ENCODE data around the gene RPN2.

Gene RPN2

GRCh38 chr20:37263686-37264085 lies 84.6 kb downstream of the RPN2 start:
- no peak for DNase-seq (ENCODE audit: low read depth in 1 of 2, low spot score in 1 of 2)

GRCh38 chr20:37265152-37265551 lies 86.0 kb downstream of the RPN2 start:
- DNase-seq (ENCODE audit: low read depth in 1 of 2, low spot score in 1 of 2) = no peak

- no peak for DNase-seq (ENCODE audit: low read depth in 1 of 2, low spot score in 1 of 2)
Observed at GRCh38 chr20:37266940-37267666, 88.0 kb downstream of the RPN2 start.

GRCh38 chr20:37267667-37268313 lies 88.7 kb downstream of the RPN2 start:
- DNase-seq (ENCODE audit: low read depth in 1 of 2, low spot score in 1 of 2) = no peak

GRCh38 chr20:37270576-37271420 lies 91.7 kb downstream of the RPN2 start:
- no peak for DNase-seq (ENCODE audit: low read depth in 1 of 2, low spot score in 1 of 2)

- DNase-seq (ENCODE audit: low read depth in 1 of 2, low spot score in 1 of 2) = no peak
Observed at GRCh38 chr20:37271421-37271768, 92.3 kb downstream of the RPN2 start.

GRCh38 chr20:37273988-37274387 lies 94.9 kb downstream of the RPN2 start:
- no peak for DNase-seq (ENCODE audit: low read depth in 1 of 2, low spot score in 1 of 2)

- no peak for DNase-seq (ENCODE audit: low read depth in 1 of 2, low spot score in 1 of 2)
Observed at GRCh38 chr20:37274851-37275524, 95.9 kb downstream of the RPN2 start.

- no peak for DNase-seq (ENCODE audit: low read depth in 1 of 2, low spot score in 1 of 2)
Observed at GRCh38 chr20:37276494-37277252, 97.5 kb downstream of the RPN2 start.

GRCh38 chr20:37277253-37277593 lies 98.1 kb downstream of the RPN2 start:
- no peak for DNase-seq (ENCODE audit: low read depth in 1 of 2, low spot score in 1 of 2)

GRCh38 chr20:37278966-37279590 lies 99.9 kb downstream of the RPN2 start:
- DNase-seq (ENCODE audit: low read depth in 1 of 2, low spot score in 1 of 2) = no peak

- no peak for DNase-seq (ENCODE audit: low read depth in 1 of 2, low spot score in 1 of 2)
Observed at GRCh38 chr20:37279820-37280219, 100.7 kb downstream of the RPN2 start.

GRCh38 chr20:37280403-37280802 lies 101.3 kb downstream of the RPN2 start:
- no peak for DNase-seq (ENCODE audit: low read depth in 1 of 2, low spot score in 1 of 2)

GRCh38 chr20:37282556-37282955 lies 103.4 kb downstream of the RPN2 start:
- DNase-seq (ENCODE audit: low read depth in 1 of 2, low spot score in 1 of 2) = no peak

GRCh38 chr20:37283530-37284195 lies 104.5 kb downstream of the RPN2 start:
- DNase-seq (ENCODE audit: low read depth in 1 of 2, low spot score in 1 of 2) = no peak

- no peak for DNase-seq (ENCODE audit: low read depth in 1 of 2, low spot score in 1 of 2)
Observed at GRCh38 chr20:37284691-37285161, 105.6 kb downstream of the RPN2 start.

GRCh38 chr20:37285664-37286374 lies 106.7 kb downstream of the RPN2 start:
- DNase-seq (ENCODE audit: low read depth in 1 of 2, low spot score in 1 of 2) = no peak

- DNase-seq (ENCODE audit: low read depth in 1 of 2, low spot score in 1 of 2) = no peak
Observed at GRCh38 chr20:37288091-37288490, 109.0 kb downstream of the RPN2 start.

- DNase-seq (ENCODE audit: low read depth in 1 of 2, low spot score in 1 of 2) = no peak
Observed at GRCh38 chr20:37290158-37290810, 111.2 kb downstream of the RPN2 start.

Measured in stimulated activated CD4-positive, alpha-beta T cell treated with anti-CD3 and anti-CD28 coated beads, Interleukin-15, amount 100 ng/mL, for 1 hour (primary cell).